SU-DHL-6 (cell line): ENCODE measurements around the gene WWP2.

ENCODE experiments used
- CTCF ChIP-seq: fragments of 200-600 bp; sonication (generic); IDR thresholded peaks from one replicate; pipeline ENCODE4 v1.5.1; 2017; ENCODE audit warnings: antibody characterized with exemption, mild to moderate bottlenecking, low read length, moderate library complexity; ENCODE audit not compliant: insufficient read depth, poor library complexity, severe bottlenecking
- EZH2phosphoT487 ChIP-seq: fragments of 200-600 bp; sonication (generic), shearing (Covaris generic); conservative IDR thresholded peaks from 2 replicates; pipeline ENCODE4 v1.6.1; 2018; ENCODE audit warnings: mild to moderate bottlenecking, antibody characterized with exemption, low read length, moderate library complexity, mixed read lengths

GRCh38 chr16:69858191-69859104 lies 96.3 kb downstream of the WWP2 start:
- no peak for TF ChIP-seq CTCF
- TF ChIP-seq EZH2phosphoT487 = no peak
